Urinary bladder (tissue), 4 donors: ENCODE results near the gene TEX30. TPM values are rescaled to one million over a fixed set of nuclear protein-coding genes. Genes with fewer than 3 reads are reported as not detected.

Experiments
- DNase-seq: peaks from one replicate; pipeline ENCODE4 v3.0.0-alpha.2; 2015; ENCODE audit errors: extremely low spot score
- H3K27ac ChIP-seq: one replicate; pipeline ENCODE4 v1.5.1; 2013; ENCODE audit warnings: low read depth, mild to moderate bottlenecking, moderate library complexity
- H3K36me3 ChIP-seq: one replicate; pipeline ENCODE4 v1.6.1; 2013; ENCODE audit warnings: mild to moderate bottlenecking, moderate library complexity; ENCODE audit not compliant: insufficient read depth
- H3K4me1 ChIP-seq: one replicate; pipeline ENCODE4 v1.6.1; 2013; ENCODE audit warnings: mild to moderate bottlenecking, moderate library complexity; ENCODE audit not compliant: insufficient read depth
- H3K4me3 ChIP-seq: one replicate; pipeline ENCODE4 v1.5.1; 2013; ENCODE audit warnings: low read depth, low read length
- WGBS: extraction: QIAGEN DNeasy Blood & Tissue Kit; methylation state at CpG from one replicate; pipeline ENCODE4 v1.1.7; 2013; 5-methylcytosine and 5-hydroxymethylcytosine counted together
- polyA plus RNA-seq: library from polyadenylated mRNA; stranded (reverse); fragments of 200-250 nt; gene quantifications from one replicate; pipeline ENCODE4 v1.2.3, GENCODE V29; 2013
- total RNA-seq: library from RNA; depleted of rRNA; stranded (reverse); fragments of >200 nt; gene quantifications from one replicate; pipeline ENCODE4 v1.2.3, GENCODE V29; 2014
- donor health status: healthy with polysubstance abuse.
- donor health status: healthy.

TEX30 gene
- 15.6 TPM for total RNA-seq
- polyA plus RNA-seq = 8.9 TPM

DNA sequence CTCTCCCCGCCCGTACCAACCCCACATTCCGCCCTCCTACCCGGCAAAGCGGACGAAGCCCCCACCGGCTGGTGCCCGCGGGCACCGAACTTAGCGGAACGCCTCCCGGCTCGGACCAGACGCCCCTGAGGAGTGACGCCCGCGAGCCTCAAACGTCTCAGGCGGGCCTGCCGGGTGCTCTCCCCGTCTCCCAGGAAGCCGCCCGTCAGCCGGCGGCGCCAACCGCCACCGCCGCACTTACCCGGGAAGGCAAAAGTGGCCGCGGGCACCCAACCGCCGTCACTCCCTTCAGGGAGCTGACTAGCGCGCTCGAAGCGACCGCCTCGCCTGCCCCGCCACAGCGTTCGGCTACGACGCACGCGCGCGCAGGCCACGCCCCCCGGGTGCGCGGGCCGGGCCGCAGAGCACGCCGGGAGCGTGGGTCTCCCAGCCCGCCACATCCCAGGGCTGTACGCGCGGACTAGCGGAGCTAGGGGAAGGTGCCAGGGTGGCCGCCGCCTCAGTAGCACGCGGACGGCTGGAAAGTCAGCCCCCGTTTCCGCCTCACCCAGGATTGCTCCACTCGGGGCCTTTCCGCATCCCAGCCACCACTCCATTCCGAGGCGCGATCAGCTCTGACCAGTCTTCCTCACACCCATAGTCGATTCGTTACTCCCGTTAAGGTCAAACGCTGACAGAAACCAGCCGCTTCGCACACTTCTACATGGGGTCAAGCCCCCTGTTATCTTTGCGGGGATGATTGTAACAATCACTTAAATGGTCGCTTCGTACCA, at the start of gene TEX30:
Gene TEX30, minus strand, starts transcription at position 346 of the 773 bp plus-strand sequence. CDS start 3,760 bp downstream, outside the sequence.
- peak; percentile 21 for DNase-seq
- peak within 1 kb of the TSS; percentile 66 for H3K27ac ChIP-seq
- peak within 1 kb of the TSS; percentile 67 for H3K4me3 ChIP-seq
- no peaks in the 10 kb centered on the region for H3K36me3 ChIP-seq
- H3K4me1 ChIP-seq = no peaks in the 10 kb centered on the region
- 1% methylated on average over 85 of the region's 85 CpGs for WGBS

DNA sequence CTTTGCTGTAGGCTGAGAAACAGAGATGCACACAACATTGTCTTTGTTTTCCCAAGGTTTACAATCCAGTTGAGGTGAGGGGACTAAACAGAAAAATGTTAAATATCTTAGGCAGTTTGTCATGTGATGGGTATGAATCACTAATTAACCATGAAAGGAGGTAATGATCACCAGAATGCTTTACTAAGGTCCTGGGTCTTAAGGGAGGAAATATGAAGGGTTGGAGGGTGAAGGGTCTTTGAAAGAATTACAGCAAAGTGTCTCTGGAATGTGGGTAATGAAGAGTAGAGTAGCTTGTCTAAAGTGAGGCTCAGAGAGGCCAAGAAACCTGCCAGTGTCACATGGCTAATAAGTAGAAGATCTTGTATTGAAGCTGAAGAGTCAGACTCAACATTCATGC, 44.3 kb upstream of the TEX30 start:
- Histone ChIP-seq H3K4me1 (no peaks in the 10 kb centered on the region), H3K4me3 (no peak overlapping the region), H3K36me3 (peaks cover 4% of the 10 kb centered on the region), H3K27ac (no peak overlapping the region)
- DNase-seq = no peak

DNA sequence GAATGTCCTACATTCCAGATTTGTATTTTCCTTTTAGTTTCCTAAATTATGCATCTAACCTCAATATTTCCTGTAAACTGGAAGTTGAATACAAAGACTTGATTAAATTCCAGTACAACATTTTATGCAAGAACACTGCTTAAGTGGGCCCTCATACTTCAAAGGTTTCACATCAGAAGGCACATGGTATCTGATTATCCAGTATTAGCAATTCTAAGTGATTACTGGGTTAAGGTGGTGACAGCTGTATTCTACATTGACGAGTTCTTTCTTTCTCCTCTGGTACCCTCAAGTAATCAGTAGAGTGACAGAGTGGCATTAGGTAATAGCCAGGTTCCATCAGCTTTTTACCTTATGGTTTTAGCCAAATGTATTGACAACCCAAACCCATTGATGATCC, 43.7 kb upstream of the TEX30 start:
- 88% methylated on average over 1 of the region's 1 CpG for WGBS
- Histone ChIP-seq H3K4me1 (no peaks in the 10 kb centered on the region), H3K4me3 (no peak overlapping the region), H3K36me3 (peaks cover 4% of the 10 kb centered on the region), H3K27ac (no peak overlapping the region)
- no peak for DNase-seq

DNA sequence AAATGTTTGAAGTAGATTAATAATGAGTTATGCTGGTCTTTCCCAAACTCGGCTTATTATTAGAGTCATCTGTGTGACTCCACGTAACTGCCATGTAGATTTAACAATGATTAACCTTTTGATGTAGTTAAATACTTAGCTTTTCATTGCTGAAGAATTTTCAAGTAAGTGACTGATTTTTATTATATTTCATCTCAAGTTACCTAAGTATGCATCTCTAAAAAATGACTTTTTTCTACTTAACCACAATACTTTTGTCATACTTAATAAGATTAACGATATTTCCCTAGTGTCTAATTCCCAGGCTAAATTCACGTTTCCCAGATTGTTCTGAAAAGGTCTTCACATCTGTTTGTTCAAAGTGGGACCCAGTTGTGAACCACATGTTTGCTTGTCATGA, 43.1 kb upstream of the TEX30 start:
- Histone ChIP-seq H3K27ac (no peak overlapping the region), H3K36me3 (peaks cover 4% of the 10 kb centered on the region), H3K4me1 (no peaks in the 10 kb centered on the region), H3K4me3 (no peak overlapping the region)
- 88% methylated on average over 4 of the region's 4 CpGs for WGBS
- no peak for DNase-seq

DNA sequence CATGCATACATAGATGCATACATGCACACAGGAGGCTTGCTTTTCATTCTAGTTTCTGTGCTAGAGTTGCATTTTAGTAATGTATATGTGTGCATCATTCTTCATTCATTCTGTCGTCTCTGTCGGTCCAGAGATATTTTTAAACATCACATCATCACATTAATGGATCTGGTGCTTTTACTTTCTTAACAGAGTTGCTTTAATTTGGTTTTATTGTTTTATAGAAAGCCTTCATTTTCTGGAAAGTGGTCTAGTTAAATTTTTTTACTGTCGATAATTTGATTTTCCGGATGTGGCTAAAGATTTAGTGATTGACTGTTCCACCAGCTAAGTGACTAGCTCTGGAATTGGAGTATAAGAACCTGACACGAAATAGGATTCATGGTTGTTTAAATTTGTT, 42.2 kb upstream of the TEX30 start:
- WGBS = 88% methylated on average over 5 of the region's 5 CpGs
- no peak for DNase-seq
- Histone ChIP-seq H3K4me1 (no peaks in the 10 kb centered on the region), H3K36me3 (peaks cover 4% of the 10 kb centered on the region), H3K4me3 (no peak overlapping the region), H3K27ac (no peak overlapping the region)

DNA sequence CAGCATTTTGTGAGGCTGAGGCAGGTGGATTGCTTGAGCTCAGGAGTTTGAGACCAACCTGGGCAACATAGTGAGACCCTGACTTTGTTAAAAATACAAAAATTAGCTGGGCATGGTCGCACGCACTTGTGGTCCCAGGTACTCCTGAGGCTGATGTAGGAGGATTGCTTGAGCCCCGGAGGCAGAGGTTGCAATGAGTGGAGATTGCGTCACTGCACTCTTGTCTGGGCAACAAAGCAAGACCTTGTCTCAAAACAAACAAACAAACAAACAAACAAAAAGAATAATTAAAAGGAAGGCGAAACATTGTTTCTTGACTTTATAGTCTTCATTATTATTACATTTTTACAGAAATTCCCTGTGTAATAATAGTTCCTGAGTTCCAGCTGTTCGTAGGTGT, 41.2 kb upstream of the TEX30 start:
- Histone ChIP-seq H3K27ac (no peak overlapping the region), H3K4me1 (no peaks in the 10 kb centered on the region), H3K4me3 (no peak overlapping the region), H3K36me3 (peaks cover 3% of the 10 kb centered on the region)
- DNase-seq = no peak
- 87% methylated on average over 6 of the region's 6 CpGs for WGBS

DNA sequence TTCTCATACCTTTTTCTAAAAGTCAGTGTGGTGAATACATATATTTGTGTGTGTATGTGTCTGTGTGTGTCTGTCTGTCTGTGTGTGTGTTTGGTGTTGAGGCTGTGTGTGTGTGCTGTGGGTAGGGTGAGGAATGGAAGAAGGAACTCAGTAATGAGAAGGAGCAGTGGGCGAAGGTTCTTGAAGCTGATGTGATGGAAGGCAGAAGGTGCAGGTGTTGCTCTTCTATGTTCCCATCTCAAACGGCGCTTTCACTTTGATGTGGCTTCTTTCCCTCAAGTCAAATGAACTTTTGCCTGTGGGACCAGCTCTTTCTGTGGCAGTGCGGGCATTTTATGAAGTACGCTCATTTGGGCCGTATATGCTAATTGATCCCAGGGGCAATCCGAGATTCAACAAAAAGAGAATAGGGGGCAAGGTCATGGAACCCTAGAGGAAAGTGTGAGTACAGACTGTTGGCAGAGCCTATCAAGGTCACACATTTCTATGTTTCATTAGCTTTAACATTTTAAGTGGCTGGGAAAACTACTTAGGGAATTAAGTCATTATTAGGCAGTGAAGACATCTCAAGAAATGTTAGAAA, 40.5 kb upstream of the TEX30 start:
- no peak for DNase-seq
- 87% methylated on average over 7 of the region's 7 CpGs for WGBS
- H3K36me3 ChIP-seq = peaks cover 2% of the 10 kb centered on the region
- no peaks in the 10 kb centered on the region for H3K4me1 ChIP-seq
- no peak overlapping the region for H3K27ac ChIP-seq
- no peak overlapping the region for H3K4me3 ChIP-seq

DNA sequence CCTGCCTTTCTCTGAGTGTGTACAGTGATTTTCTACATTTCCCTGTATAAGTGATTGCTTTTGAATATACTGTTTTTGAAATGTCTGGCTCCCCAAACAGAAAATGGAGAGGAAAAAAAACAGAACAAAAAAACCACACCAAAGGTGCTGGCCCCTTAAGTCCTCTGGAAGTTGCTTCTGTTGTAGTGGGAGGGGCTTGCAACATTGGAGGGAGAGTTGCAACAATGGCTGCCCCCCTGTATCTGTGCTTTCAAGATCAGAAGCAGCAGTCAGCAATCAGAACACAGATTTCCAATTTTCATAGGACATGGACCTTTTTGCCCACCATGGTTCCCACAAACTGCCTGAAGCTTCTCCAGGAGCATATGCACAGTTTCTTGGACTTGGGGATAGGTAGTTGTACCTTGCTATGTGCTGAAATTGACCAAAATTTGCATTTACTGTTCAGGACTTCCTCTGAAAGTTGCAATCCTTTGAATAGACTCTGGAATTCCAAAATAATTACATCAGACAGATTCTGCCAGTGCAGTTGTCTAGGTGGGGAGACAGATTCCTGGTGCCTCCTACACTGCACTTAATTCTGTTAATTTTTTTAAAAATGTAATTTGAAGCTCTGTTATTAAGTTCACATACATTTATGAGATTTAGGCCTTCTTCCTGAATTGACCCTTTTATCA, 39.2 kb upstream of the TEX30 start:
- H3K36me3 ChIP-seq = peaks cover 2% of the 10 kb centered on the region

DNA sequence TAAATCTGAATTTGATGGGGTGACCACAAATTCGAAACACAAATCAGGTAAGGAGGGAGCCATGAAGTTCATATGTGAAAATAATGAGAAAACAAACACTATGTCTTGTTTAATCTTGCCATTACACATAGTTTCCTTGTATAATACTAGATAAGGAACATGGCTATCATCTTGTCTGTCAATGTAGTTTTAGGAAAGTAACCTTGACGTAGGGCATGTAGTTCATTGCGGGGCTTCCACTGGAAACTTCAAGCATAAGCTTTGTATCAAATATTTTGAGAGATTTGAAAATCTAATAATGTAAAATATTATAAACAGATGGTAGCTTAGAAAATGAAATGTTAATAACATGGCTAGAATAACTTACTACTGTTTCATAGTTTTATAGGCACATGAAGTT, 34.1 kb upstream of the TEX30 start:
- WGBS = 94% methylated on average over 3 of the region's 3 CpGs
- H3K36me3 ChIP-seq = no peaks in the 10 kb centered on the region

More for the DNA sequence above, 39.2 kb upstream of the TEX30 start:
- H3K4me1 ChIP-seq = no peaks in the 10 kb centered on the region
- H3K4me3 ChIP-seq = no peak overlapping the region
- DNase-seq = no peak
- no peak overlapping the region for H3K27ac ChIP-seq

DNA sequence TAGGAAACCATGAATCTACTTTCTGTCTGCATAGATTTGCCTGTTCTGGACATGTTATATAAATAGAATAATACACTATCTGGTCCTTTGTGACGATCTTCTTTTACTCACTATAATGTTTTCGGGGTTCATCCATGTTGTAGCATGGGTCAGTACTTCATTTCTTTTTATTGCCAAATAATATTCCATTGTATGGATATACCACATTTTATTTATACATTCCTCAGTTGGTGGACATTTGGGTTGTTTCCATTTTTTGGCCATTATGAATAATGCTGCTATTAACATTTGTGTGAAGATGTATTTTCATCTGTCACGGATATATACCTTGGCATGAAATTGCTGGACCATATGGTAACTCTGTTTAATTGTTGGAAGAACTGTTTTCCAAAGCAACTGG, 32.1 kb upstream of the TEX30 start:
- 98% methylated on average over 3 of the region's 3 CpGs for WGBS
- Histone ChIP-seq H3K4me3 (no peak overlapping the region), H3K27ac (no peak overlapping the region), H3K36me3 (no peaks in the 10 kb centered on the region), H3K4me1 (no peaks in the 10 kb centered on the region)
- DNase-seq = no peak

More for the DNA sequence above, 34.1 kb upstream of the TEX30 start:
- H3K27ac ChIP-seq = no peak overlapping the region
- no peaks in the 10 kb centered on the region for H3K4me1 ChIP-seq
- H3K4me3 ChIP-seq = no peak overlapping the region
- no peak for DNase-seq

DNA sequence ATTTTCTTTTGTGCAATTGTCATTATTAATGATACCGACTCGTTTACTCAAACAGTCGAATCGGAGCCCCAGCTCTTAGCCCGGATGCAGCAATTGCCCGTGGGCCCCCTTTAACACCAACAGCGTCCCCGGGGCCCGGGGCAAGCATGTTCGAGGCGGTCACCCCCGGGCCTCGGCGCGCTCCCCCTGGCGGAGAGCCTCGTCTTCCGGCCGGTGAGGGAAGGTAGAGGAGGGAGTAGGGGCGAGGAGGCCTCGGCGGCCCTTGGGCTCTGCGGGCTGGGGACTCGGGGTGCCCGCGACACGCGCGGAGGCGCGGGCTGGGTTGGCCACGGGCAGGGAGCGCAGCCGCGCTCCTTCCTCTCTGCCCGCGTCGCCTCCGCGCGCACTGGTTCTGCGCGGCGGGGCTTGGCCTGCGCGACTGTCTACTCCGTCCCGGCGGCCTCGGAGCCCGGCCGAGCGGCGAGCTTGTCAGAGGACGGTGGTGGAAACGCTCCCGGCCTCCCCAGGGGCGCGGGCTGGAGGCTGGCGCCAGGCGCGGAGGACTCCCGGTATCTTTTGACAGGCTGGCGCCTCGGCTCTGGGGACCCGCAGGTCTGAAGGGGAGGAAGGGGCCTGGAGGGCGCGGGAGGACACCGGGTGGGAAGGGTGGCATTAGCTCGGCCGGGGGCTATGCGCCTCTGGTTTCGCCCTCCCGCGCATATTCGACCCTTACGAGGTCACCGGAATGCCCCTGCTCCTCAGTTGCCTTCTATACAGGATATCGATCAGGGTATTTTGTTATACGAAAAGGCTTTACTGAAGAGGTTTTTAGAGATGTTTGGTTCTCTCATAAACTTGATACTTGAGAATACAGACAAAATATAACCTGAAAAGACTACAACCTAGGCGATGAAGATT, 26.8 kb upstream of the TEX30 start:
- Histone ChIP-seq H3K4me1 (no peaks in the 10 kb centered on the region), H3K27ac (peak overlapping the region; percentile 86), H3K36me3 (no peaks in the 10 kb centered on the region), H3K4me3 (peak overlapping the region; percentile 90)
- peak; percentile 45 for DNase-seq
- WGBS = 1% methylated on average over 80 of the region's 81 CpGs

DNA sequence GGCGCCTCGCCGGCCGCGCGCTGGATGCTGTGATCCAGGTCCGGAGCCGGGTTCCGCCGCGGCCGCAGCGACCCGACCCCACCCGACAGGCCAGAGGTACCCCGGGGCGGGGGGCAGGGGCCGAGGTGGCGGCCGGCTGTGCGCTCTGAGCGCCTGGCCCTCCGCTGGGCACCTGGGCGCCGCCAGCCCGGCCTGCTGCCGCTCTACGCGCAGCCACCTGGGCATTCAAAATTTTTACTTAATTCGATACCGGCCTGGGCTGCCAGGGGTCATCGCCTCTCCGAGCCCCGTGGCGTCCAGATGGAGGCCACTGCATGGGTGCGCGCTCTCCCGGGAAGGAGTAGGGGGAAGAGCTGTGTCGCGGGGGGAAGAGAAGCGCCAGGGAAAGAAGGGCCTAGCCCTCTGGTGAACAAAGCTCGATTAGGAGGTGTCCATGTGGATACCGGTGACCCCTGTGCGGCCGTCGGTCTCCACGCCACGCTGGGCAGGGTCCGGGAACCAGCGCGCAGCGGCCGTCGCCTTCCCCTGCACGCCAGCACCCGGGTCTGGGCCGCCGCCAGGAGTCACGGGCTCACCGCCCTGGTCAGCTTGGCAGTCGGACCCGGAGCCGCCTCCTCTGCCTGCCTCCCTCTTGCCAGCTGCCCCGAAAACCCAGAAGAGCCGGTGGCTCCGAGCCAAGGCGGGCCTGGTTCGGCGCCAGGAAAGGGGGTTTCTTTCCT, 26.0 kb upstream of the TEX30 start:
- WGBS = under 1% methylated on average over 69 of the region's 69 CpGs
- no peak for DNase-seq
- Histone ChIP-seq H3K4me3 (peak overlapping the region; percentile 90), H3K36me3 (no peaks in the 10 kb centered on the region), H3K4me1 (no peaks in the 10 kb centered on the region), H3K27ac (peak overlapping the region; percentile 18)
